Measurements from ENCODE around the gene TLR4. TPM values are rescaled to one million over a fixed set of nuclear protein-coding genes. Genes with fewer than 3 reads are reported as not detected.

Gene TLR4
- total and polyA plus RNA-seq, 10 of the 15 experiments (the other 5 are each of a cell fraction or from before 2014, with no cell fraction given): 0.03 to 0.50 (median 0.16) TPM

DNA sequence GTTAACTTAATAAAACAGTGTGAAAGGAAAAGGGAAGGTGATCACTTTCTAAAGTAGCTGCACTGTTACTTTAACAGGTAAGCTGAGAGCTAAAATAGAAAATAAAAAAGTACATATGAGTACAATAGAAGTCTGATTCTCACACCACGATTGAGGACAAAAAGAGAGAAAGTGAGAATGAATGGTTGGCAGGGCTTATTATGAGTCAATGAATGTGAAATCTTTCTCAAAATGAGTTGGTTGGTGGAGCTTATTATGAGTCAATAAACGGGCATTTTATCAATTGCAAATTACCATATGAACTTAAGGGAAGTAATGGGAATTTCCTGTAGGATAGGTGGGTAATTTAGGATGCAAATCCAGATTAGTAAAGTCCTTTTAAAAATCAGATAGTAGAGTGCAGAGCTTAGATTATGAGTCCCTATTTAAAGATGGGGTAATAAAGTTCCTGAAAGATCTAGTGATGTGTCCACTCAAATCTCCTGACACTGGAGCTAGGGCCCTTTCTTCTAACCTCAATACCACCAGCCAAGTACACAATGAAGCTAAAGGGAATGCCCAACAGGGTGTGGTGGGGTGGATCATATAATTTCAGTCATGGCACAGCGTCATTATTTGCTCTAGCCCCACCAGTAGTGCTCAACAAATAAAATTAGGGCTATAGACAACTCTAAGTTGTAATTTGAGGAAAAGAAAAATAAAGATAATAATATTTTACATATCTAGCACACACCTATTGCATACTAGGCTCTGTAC lies 21.1 kb upstream of the TLR4 start (continued):
- TF ChIP-seq, protein P1, sequence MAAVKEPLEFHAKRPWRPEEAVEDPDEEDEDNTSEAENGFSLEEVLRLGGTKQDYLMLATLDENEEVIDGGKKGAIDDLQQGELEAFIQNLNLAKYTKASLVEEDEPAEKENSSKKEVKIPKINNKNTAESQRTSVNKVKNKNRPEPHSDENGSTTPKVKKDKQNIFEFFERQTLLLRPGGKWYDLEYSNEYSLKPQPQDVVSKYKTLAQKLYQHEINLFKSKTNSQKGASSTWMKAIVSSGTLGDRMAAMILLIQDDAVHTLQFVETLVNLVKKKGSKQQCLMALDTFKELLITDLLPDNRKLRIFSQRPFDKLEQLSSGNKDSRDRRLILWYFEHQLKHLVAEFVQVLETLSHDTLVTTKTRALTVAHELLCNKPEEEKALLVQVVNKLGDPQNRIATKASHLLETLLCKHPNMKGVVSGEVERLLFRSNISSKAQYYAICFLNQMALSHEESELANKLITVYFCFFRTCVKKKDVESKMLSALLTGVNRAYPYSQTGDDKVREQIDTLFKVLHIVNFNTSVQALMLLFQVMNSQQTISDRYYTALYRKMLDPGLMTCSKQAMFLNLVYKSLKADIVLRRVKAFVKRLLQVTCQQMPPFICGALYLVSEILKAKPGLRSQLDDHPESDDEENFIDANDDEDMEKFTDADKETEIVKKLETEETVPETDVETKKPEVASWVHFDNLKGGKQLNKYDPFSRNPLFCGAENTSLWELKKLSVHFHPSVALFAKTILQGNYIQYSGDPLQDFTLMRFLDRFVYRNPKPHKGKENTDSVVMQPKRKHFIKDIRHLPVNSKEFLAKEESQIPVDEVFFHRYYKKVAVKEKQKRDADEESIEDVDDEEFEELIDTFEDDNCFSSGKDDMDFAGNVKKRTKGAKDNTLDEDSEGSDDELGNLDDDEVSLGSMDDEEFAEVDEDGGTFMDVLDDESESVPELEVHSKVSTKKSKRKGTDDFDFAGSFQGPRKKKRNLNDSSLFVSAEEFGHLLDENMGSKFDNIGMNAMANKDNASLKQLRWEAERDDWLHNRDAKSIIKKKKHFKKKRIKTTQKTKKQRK (IDR thresholded peaks at IDR 0.05; ENCODE audit: low read depth, low read length): no peak
- TF ChIP-seq MYB (IDR thresholded peaks at IDR 0.05; ENCODE audit: borderline replicate concordance, low read depth, low read length) (no peak), CHD2 (IDR thresholded peaks at IDR 0.05; ENCODE audit: borderline replicate concordance, low read depth, low read length) (no peak), BCL11A (IDR thresholded peaks at IDR 0.05; ENCODE audit: low read depth, low read length) (peak; percentile 76; the same call in 1 of the 2 replicates), GATAD2B (conservative IDR thresholded peaks at IDR 0.05; ENCODE audit: low read depth) (no peak), STAT1 (conservative IDR thresholded peaks at IDR 0.05) (no peak), RFX5 (IDR thresholded peaks at IDR 0.05; ENCODE audit: low read depth, low read length) (no peak), SUPT20H (IDR thresholded peaks at IDR 0.05; ENCODE audit: borderline replicate concordance, control insufficient read depth, low read depth, low read length) (no peak), PML (IDR thresholded peaks at IDR 0.05; ENCODE audit: low read length) (no peak), BACH1 (IDR thresholded peaks at IDR 0.05; ENCODE audit: borderline replicate concordance) (no peak), HCFC1 (IDR thresholded peaks at IDR 0.05; ENCODE audit: low read length) (no peak), HDAC6 (IDR thresholded peaks at IDR 0.05; ENCODE audit: unreplicated experiment) (no peak), IKZF2 (IDR thresholded peaks at IDR 0.05) (peak; percentile 83 to 91), SUZ12 (IDR thresholded peaks at IDR 0.05; ENCODE audit: unreplicated experiment) (no peak), SMARCA5 (IDR thresholded peaks at IDR 0.05) (no peak), FOXM1 (IDR thresholded peaks at IDR 0.05; ENCODE audit: low read depth, low read length) (no peak; the same call in 1 of the 2 replicates), PAX5 (IDR thresholded peaks at IDR 0.05; ENCODE audit: borderline replicate concordance, low read depth, low read length) (no peak)
- TF ChIP-seq, protein P2, sequence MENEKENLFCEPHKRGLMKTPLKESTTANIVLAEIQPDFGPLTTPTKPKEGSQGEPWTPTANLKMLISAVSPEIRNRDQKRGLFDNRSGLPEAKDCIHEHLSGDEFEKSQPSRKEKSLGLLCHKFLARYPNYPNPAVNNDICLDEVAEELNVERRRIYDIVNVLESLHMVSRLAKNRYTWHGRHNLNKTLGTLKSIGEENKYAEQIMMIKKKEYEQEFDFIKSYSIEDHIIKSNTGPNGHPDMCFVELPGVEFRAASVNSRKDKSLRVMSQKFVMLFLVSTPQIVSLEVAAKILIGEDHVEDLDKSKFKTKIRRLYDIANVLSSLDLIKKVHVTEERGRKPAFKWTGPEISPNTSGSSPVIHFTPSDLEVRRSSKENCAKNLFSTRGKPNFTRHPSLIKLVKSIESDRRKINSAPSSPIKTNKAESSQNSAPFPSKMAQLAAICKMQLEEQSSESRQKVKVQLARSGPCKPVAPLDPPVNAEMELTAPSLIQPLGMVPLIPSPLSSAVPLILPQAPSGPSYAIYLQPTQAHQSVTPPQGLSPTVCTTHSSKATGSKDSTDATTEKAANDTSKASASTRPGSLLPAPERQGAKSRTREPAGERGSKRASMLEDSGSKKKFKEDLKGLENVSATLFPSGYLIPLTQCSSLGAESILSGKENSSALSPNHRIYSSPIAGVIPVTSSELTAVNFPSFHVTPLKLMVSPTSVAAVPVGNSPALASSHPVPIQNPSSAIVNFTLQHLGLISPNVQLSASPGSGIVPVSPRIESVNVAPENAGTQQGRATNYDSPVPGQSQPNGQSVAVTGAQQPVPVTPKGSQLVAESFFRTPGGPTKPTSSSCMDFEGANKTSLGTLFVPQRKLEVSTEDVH (IDR thresholded peaks at IDR 0.05; ENCODE audit: low read depth, partially characterized antibody): no peak
- TF ChIP-seq, protein P3, sequence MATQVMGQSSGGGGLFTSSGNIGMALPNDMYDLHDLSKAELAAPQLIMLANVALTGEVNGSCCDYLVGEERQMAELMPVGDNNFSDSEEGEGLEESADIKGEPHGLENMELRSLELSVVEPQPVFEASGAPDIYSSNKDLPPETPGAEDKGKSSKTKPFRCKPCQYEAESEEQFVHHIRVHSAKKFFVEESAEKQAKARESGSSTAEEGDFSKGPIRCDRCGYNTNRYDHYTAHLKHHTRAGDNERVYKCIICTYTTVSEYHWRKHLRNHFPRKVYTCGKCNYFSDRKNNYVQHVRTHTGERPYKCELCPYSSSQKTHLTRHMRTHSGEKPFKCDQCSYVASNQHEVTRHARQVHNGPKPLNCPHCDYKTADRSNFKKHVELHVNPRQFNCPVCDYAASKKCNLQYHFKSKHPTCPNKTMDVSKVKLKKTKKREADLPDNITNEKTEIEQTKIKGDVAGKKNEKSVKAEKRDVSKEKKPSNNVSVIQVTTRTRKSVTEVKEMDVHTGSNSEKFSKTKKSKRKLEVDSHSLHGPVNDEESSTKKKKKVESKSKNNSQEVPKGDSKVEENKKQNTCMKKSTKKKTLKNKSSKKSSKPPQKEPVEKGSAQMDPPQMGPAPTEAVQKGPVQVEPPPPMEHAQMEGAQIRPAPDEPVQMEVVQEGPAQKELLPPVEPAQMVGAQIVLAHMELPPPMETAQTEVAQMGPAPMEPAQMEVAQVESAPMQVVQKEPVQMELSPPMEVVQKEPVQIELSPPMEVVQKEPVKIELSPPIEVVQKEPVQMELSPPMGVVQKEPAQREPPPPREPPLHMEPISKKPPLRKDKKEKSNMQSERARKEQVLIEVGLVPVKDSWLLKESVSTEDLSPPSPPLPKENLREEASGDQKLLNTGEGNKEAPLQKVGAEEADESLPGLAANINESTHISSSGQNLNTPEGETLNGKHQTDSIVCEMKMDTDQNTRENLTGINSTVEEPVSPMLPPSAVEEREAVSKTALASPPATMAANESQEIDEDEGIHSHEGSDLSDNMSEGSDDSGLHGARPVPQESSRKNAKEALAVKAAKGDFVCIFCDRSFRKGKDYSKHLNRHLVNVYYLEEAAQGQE (IDR thresholded peaks at IDR 0.05; ENCODE audit: low read depth, low read length): no peak
- TF ChIP-seq, protein P4, sequence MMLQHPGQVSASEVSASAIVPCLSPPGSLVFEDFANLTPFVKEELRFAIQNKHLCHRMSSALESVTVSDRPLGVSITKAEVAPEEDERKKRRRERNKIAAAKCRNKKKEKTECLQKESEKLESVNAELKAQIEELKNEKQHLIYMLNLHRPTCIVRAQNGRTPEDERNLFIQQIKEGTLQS (IDR thresholded peaks at IDR 0.05; ENCODE audit: borderline replicate concordance, extremely low read depth, low read depth, low read length): no peak

All from GM12878 (cell line).